Gastroesophageal sphincter (tissue), 3 donors: ENCODE measurements around the gene MYCBP2.

Experiments used
- CTCF ChIP-seq, 4 experiments: fragments of 200-600 bp in 2 of 4; fragments of 450-650 bp in 2 of 4; sonication (generic) in 1 of 4; IDR thresholded peaks; one replicate each; pipeline ENCODE4 v1.5.1; 2017 to 2019; ENCODE audit warnings: antibody characterized with exemption in 4 of 4, mild to moderate bottlenecking in 2 of 4, moderate library complexity in 2 of 4
- POLR2A ChIP-seq, 2 donors: fragments of 450-650 bp; IDR thresholded peaks; one replicate each; pipeline ENCODE4 v1.6.1; 2017; ENCODE audit warnings: antibody characterized with exemption in 2 of 2, mild to moderate bottlenecking in 2 of 2, moderate library complexity in 1 of 2

- TF ChIP-seq POLR2A (IDR thresholded peaks at IDR 0.05) (no peak), CTCF (IDR thresholded peaks at IDR 0.05) (no peak)
Measured at GRCh38 chr13:77269141-77269540, 57.8 kb downstream of the MYCBP2 start.
